HepG2 (cell line): ENCODE results near the gene PPM1M. TPM values are rescaled to one million over a fixed set of nuclear protein-coding genes. Genes with fewer than 3 reads are reported as not detected.

Experiments used
- ASH2L ChIP-seq: fragments of 300-600, 200-600 bp; sonication (generic); IDR thresholded peaks from 2 replicates; pipeline ENCODE4 v1.7.0; 2017; ENCODE audit warnings: low read depth, mild to moderate bottlenecking, moderate library complexity, mixed read lengths, low read length; ENCODE audit not compliant: insufficient read length
- CEBPB ChIP-seq: IDR thresholded peaks from 2 replicates; pipeline ENCODE4 v1.6.1; 2011; ENCODE audit warnings: low read depth, low read length, improper control_type of control experiment, borderline replicate concordance
- HMGA1 ChIP-seq: sonication (generic); formaldehyde crosslinking; conservative IDR thresholded peaks from 2 replicates; pipeline ENCODE4 v1.4.0; 2020; ENCODE audit warnings: missing genetic modification reagents
- MAFF ChIP-seq: IDR thresholded peaks from 2 replicates; pipeline ENCODE4 v1.6.1; 2011; ENCODE audit warnings: low read depth, low read length, improper control_type of control experiment
- NFRKB ChIP-seq: fragments of 450-650 bp; IDR thresholded peaks from 2 replicates; pipeline ENCODE4 v1.6.1; 2017
- NKX3-1 ChIP-seq: sonication (generic); formaldehyde crosslinking; IDR thresholded peaks from 2 replicates; pipeline ENCODE4 v1.5.0; 2020; ENCODE audit warnings: missing genetic modification reagents
- NR1H2 ChIP-seq: sonication (generic); formaldehyde crosslinking; IDR thresholded peaks from 2 replicates; pipeline ENCODE4 v1.8.1; 2022; ENCODE audit warnings: low read depth, missing genetic modification reagents, borderline replicate concordance
- PCBP2 ChIP-seq: fragments of 200-400 bp; formaldehyde crosslinking; optimal IDR thresholded peaks from 2 replicates; pipeline ENCODE3; 2018; ENCODE audit warnings: low read length, low read depth; ENCODE audit not compliant: poor library complexity, severe bottlenecking
- RFXAP ChIP-seq: sonication (generic); formaldehyde crosslinking; IDR thresholded peaks from 2 replicates; pipeline ENCODE4 v1.4.0; 2020; ENCODE audit warnings: missing genetic modification reagents, borderline replicate concordance
- ZNF143 ChIP-seq: sonication (generic); formaldehyde crosslinking; IDR thresholded peaks from 2 replicates; pipeline ENCODE4 v1.4.0; 2020; ENCODE audit warnings: missing genetic modification reagents
- ZNF296 ChIP-seq: sonication (generic); formaldehyde crosslinking; conservative IDR thresholded peaks from 2 replicates; pipeline ENCODE4 v1.5.0; 2020; ENCODE audit warnings: mild to moderate bottlenecking, missing genetic modification reagents
- ZNF501 ChIP-seq: sonication (generic); formaldehyde crosslinking; IDR thresholded peaks from 2 replicates; pipeline ENCODE4 v1.5.1; 2020; ENCODE audit warnings: mild to moderate bottlenecking, moderate library complexity, missing genetic modification reagents
- ZNF703 ChIP-seq: sonication (generic); formaldehyde crosslinking; IDR thresholded peaks from 2 replicates; pipeline ENCODE4 v1.5.1; 2020; ENCODE audit warnings: missing genetic modification reagents, mild to moderate bottlenecking, moderate library complexity, borderline replicate concordance
- polyA plus RNA-seq, 8 experiments: library from polyadenylated mRNA; depleted of rRNA in 3 of 8; stranded (reverse) in 7 of 8; unstranded in 1 of 8; fragments of >200 nt; fragmentation: Illumina TruSeq in 4 of 8; extraction: Trizol in 4 of 8; gene quantifications; 2 replicates each; pipeline versions ENCODE4 v1.2.1 to v1.2.3, GENCODE V29; 2011 to 2016; ENCODE audit warnings: low read depth in 4 of 8, missing spikeins in 1 of 8, mixed read lengths in 1 of 8; ENCODE audit not compliant: insufficient read depth in 1 of 8
- total RNA-seq, 5 experiments: library from RNA; depleted of rRNA; stranded (reverse); fragments of >200 nt; fragmentation: Illumina TruSeq; extraction: Trizol; gene quantifications; 2 replicates each; pipeline ENCODE4 v1.2.3, GENCODE V29; 2016; ENCODE audit warnings: low read depth in 1 of 5
- TF ChIP-seq, protein P1 (sequence below): sonication (generic); formaldehyde crosslinking; IDR thresholded peaks from 2 replicates; pipeline ENCODE4 v1.4.0; 2020; ENCODE audit warnings: missing genetic modification reagents, borderline replicate concordance
- TF ChIP-seq, protein P2 (sequence below): sonication (generic); formaldehyde crosslinking; IDR thresholded peaks from 2 replicates; pipeline ENCODE4 v1.5.0; 2020; ENCODE audit warnings: missing genetic modification reagents, mild to moderate bottlenecking, borderline replicate concordance
- TF ChIP-seq, protein P3 (sequence below): sonication (generic); formaldehyde crosslinking; IDR thresholded peaks from 2 replicates; pipeline ENCODE4 v1.5.0; 2020; ENCODE audit warnings: missing genetic modification reagents
- TF ChIP-seq, protein P4 (sequence below): sonication (generic); formaldehyde crosslinking; IDR thresholded peaks from 2 replicates; pipeline ENCODE4 v1.8.1; 2023; ENCODE audit warnings: missing genetic modification reagents, mild to moderate bottlenecking, borderline replicate concordance
- TF ChIP-seq, protein P5 (sequence below): sonication (generic); formaldehyde crosslinking; conservative IDR thresholded peaks from 2 replicates; pipeline ENCODE4 v1.8.0; 2022; ENCODE audit warnings: low read depth, missing genetic modification reagents
- TF ChIP-seq, protein P6 (sequence below): sonication (generic); formaldehyde crosslinking; IDR thresholded peaks from 2 replicates; pipeline ENCODE4 v1.8.1; 2023; ENCODE audit warnings: missing genetic modification reagents, inconsistent platforms, borderline replicate concordance
- TF ChIP-seq, protein P7 (sequence below): sonication (generic); formaldehyde crosslinking; conservative IDR thresholded peaks from 2 replicates; pipeline ENCODE4 v1.5.0; 2020; ENCODE audit warnings: missing genetic modification reagents

PPM1M gene
- total and polyA plus RNA-seq, 2 of the 13 experiments (the other 11 are each of a cell fraction or from before 2014, with no cell fraction given), result 2.5 to 5.9 TPM

DNA sequence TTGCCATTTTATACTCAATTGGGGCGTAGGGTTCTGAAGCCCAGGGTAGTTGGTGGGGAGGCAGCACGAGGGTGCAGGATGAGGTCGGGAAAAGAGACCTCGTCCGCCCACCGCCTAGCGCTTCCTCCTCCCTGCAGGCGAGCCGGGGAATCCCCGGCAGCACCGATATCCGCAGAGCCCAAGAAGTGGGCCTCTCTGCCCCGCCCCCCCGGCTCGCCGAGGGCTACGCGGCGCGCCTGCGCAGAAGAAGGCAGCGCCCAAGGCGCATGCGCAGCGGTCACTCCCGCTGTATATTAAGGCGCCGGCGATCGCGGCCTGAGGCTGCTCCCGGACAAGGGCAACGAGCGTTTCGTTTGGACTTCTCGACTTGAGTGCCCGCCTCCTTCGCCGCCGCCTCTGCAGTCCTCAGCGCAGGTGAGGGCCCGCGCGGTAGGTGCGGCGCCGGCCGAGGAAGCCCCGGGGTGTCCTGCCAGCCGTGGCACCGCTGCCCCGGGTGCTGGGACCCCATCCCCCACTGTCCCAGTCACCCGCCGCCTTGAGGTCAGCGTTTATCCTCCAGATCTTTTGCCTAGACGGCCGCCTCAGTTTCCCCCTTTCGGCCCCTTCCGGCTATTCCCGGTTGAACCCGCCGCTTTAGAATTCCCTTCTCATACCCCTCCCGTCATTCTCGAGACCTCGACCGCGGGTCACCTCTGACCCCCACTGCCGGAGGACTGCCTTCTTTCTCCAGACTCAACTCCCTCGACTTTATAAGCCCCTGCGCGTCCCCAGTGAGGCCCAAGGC, 47.5 kb upstream of the PPM1M start, which contains the start of gene ALAS1 (continued):
- TF ChIP-seq NR1H2 (CRISPR knock-in tag) (no peak), NFRKB (no peak), ZNF296 (CRISPR knock-in tag) (no peak), NKX3-1 (CRISPR knock-in tag) (no peak), CEBPB (no peak), ZNF143 (CRISPR knock-in tag) (peak; percentile 44; the same call in 1 of the 2 replicates), MAFF (no peak), ZNF703 (CRISPR knock-in tag) (no peak), PCBP2 (no peak), HMGA1 (CRISPR knock-in tag) (no peak), RFXAP (CRISPR knock-in tag) (no peak), ASH2L (no peak), ZNF501 (CRISPR knock-in tag) (peak; percentile 79)
- TF ChIP-seq, protein P1, sequence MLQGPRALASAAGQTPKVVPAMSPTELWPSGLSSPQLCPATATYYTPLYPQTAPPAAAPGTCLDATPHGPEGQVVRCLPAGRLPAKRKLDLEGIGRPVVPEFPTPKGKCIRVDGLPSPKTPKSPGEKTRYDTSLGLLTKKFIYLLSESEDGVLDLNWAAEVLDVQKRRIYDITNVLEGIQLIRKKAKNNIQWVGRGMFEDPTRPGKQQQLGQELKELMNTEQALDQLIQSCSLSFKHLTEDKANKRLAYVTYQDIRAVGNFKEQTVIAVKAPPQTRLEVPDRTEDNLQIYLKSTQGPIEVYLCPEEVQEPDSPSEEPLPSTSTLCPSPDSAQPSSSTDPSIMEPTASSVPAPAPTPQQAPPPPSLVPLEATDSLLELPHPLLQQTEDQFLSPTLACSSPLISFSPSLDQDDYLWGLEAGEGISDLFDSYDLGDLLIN (CRISPR knock-in tag), result no peak
- TF ChIP-seq, protein P2, sequence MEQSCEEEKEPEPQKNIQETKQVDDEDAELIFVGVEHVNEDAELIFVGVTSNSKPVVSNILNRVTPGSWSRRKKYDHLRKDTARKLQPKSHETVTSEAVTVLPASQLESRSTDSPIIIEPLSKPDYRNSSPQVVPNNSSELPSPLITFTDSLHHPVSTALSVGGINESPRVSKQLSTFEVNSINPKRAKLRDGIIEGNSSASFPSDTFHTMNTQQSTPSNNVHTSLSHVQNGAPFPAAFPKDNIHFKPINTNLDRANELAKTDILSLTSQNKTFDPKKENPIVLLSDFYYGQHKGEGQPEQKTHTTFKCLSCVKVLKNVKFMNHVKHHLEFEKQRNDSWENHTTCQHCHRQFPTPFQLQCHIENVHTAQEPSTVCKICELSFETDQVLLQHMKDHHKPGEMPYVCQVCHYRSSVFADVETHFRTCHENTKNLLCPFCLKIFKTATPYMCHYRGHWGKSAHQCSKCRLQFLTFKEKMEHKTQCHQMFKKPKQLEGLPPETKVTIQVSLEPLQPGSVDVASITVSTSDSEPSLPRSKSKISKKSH (CRISPR knock-in tag), result 0 out of 2 replicates have a peak, but pooled peaks have one; percentile 27
- TF ChIP-seq, protein P3, sequence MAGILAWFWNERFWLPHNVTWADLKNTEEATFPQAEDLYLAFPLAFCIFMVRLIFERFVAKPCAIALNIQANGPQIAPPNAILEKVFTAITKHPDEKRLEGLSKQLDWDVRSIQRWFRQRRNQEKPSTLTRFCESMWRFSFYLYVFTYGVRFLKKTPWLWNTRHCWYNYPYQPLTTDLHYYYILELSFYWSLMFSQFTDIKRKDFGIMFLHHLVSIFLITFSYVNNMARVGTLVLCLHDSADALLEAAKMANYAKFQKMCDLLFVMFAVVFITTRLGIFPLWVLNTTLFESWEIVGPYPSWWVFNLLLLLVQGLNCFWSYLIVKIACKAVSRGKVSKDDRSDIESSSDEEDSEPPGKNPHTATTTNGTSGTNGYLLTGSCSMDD (CRISPR knock-in tag), result no peak
- TF ChIP-seq, protein P4, sequence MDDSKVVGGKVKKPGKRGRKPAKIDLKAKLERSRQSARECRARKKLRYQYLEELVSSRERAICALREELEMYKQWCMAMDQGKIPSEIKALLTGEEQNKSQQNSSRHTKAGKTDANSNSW, result no peak
- TF ChIP-seq, protein P5, sequence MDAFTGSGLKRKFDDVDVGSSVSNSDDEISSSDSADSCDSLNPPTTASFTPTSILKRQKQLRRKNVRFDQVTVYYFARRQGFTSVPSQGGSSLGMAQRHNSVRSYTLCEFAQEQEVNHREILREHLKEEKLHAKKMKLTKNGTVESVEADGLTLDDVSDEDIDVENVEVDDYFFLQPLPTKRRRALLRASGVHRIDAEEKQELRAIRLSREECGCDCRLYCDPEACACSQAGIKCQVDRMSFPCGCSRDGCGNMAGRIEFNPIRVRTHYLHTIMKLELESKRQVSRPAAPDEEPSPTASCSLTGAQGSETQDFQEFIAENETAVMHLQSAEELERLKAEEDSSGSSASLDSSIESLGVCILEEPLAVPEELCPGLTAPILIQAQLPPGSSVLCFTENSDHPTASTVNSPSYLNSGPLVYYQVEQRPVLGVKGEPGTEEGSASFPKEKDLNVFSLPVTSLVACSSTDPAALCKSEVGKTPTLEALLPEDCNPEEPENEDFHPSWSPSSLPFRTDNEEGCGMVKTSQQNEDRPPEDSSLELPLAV (CRISPR knock-in tag), result no peak
- TF ChIP-seq, protein P6, sequence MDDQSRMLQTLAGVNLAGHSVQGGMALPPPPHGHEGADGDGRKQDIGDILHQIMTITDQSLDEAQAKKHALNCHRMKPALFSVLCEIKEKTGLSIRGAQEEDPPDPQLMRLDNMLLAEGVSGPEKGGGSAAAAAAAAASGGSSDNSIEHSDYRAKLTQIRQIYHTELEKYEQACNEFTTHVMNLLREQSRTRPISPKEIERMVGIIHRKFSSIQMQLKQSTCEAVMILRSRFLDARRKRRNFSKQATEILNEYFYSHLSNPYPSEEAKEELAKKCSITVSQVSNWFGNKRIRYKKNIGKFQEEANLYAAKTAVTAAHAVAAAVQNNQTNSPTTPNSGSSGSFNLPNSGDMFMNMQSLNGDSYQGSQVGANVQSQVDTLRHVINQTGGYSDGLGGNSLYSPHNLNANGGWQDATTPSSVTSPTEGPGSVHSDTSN (CRISPR knock-in tag), result no peak
- TF ChIP-seq, protein P7, sequence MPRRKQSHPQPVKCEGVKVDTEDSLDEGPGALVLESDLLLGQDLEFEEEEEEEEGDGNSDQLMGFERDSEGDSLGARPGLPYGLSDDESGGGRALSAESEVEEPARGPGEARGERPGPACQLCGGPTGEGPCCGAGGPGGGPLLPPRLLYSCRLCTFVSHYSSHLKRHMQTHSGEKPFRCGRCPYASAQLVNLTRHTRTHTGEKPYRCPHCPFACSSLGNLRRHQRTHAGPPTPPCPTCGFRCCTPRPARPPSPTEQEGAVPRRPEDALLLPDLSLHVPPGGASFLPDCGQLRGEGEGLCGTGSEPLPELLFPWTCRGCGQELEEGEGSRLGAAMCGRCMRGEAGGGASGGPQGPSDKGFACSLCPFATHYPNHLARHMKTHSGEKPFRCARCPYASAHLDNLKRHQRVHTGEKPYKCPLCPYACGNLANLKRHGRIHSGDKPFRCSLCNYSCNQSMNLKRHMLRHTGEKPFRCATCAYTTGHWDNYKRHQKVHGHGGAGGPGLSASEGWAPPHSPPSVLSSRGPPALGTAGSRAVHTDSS (CRISPR knock-in tag), result no peak
